Adipocyte (in vitro differentiated cells): ENCODE data around the gene CLCN7.

Experiments used
- DNase-seq: peaks from one replicate; pipeline ENCODE4 v3.0.0-alpha.2; 2015; ENCODE audit warnings: low read depth
- H3K27me3 ChIP-seq: replicated peaks from 2 replicates; pipeline ENCODE4 v1.7.0; 2013; ENCODE audit warnings: mild to moderate bottlenecking, low read length, moderate library complexity; ENCODE audit not compliant: control insufficient read depth, insufficient read depth
- H3K36me3 ChIP-seq: 2 replicates; pipeline ENCODE4 v1.7.0; 2013; ENCODE audit warnings: low read length, mild to moderate bottlenecking, moderate library complexity; ENCODE audit not compliant: control insufficient read depth, insufficient read depth, severe bottlenecking
- H3K4me1 ChIP-seq: 2 replicates; pipeline ENCODE4 v1.7.0; 2013; ENCODE audit warnings: mild to moderate bottlenecking, low read length, moderate library complexity; ENCODE audit not compliant: control insufficient read depth, insufficient read depth
- H3K4me3 ChIP-seq: 2 replicates; pipeline ENCODE4 v1.7.0; 2013; ENCODE audit warnings: mild to moderate bottlenecking, low read length, moderate library complexity
- H3K9ac ChIP-seq: 2 replicates; pipeline ENCODE4 v1.7.0; 2013; ENCODE audit warnings: mild to moderate bottlenecking, low read length, moderate library complexity
- H3K9me3 ChIP-seq: 2 replicates; pipeline ENCODE4 v1.7.0; 2013; ENCODE audit warnings: mild to moderate bottlenecking, low read length, moderate library complexity; ENCODE audit not compliant: control insufficient read depth

CLCN7 gene

GRCh38 chr16:1468426-1468810 lies 6.4 kb downstream of the CLCN7 start:
- Histone ChIP-seq H3K4me1 (peaks cover 27% of the 10 kb centered on the region), H3K4me3 (peak overlapping the region; percentile 27), H3K9me3 (no peaks in the 10 kb centered on the region), H3K27me3 (no peaks in the 10 kb centered on the region), H3K36me3 (peaks cover 8% of the 10 kb centered on the region), H3K9ac (no peak overlapping the region)
- no peak for DNase-seq

GRCh38 chr16:1466968-1467521 lies 7.8 kb downstream of the CLCN7 start:
- Histone ChIP-seq H3K4me1 (peaks cover 23% of the 10 kb centered on the region), H3K27me3 (no peaks in the 10 kb centered on the region), H3K4me3 (no peak overlapping the region), H3K9me3 (no peaks in the 10 kb centered on the region), H3K9ac (no peak overlapping the region), H3K36me3 (peaks cover 17% of the 10 kb centered on the region)
- DNase-seq = no peak

- Histone ChIP-seq H3K27me3 (no peaks in the 10 kb centered on the region), H3K9ac (no peak overlapping the region), H3K4me1 (peaks cover 17% of the 10 kb centered on the region), H3K4me3 (no peak overlapping the region), H3K36me3 (peaks cover 23% of the 10 kb centered on the region), H3K9me3 (no peaks in the 10 kb centered on the region)
- no peak for DNase-seq
Measured at GRCh38 chr16:1466054-1466453, 8.8 kb downstream of the CLCN7 start.

GRCh38 chr16:1465567-1465915 lies 9.3 kb downstream of the CLCN7 start:
- no peaks in the 10 kb centered on the region for H3K9me3 ChIP-seq

GRCh38 chr16:1464894-1465566 lies 9.8 kb downstream of the CLCN7 start:
- Histone ChIP-seq H3K4me3 (no peak overlapping the region), H3K9ac (no peak overlapping the region), H3K27me3 (no peaks in the 10 kb centered on the region), H3K4me1 (peaks cover 7% of the 10 kb centered on the region), H3K9me3 (no peaks in the 10 kb centered on the region), H3K36me3 (peaks cover 33% of the 10 kb centered on the region)
- no peak for DNase-seq

More at GRCh38 chr16:1465567-1465915, 9.3 kb downstream of the CLCN7 start:
- no peak for DNase-seq
- Histone ChIP-seq H3K27me3 (no peaks in the 10 kb centered on the region), H3K4me1 (peaks cover 12% of the 10 kb centered on the region), H3K9ac (no peak overlapping the region), H3K4me3 (no peak overlapping the region), H3K36me3 (peaks cover 28% of the 10 kb centered on the region)

- H3K9me3 ChIP-seq = no peaks in the 10 kb centered on the region
- H3K36me3 ChIP-seq = peaks cover 34% of the 10 kb centered on the region
- peaks cover 3% of the 10 kb centered on the region for H3K4me1 ChIP-seq
- no peaks in the 10 kb centered on the region for H3K27me3 ChIP-seq
- H3K4me3 ChIP-seq = no peak overlapping the region
- no peak overlapping the region for H3K9ac ChIP-seq
- DNase-seq = no peak
Measured at GRCh38 chr16:1464196-1464893, 10.5 kb downstream of the CLCN7 start.

- H3K4me3 ChIP-seq = no peak overlapping the region
- H3K9ac ChIP-seq = no peak overlapping the region
- H3K4me1 ChIP-seq = no peaks in the 10 kb centered on the region
- H3K9me3 ChIP-seq = no peaks in the 10 kb centered on the region
- DNase-seq = no peak
- no peaks in the 10 kb centered on the region for H3K27me3 ChIP-seq
- peaks cover 50% of the 10 kb centered on the region for H3K36me3 ChIP-seq
Measured at GRCh38 chr16:1461146-1461545, 13.7 kb downstream of the CLCN7 start.

GRCh38 chr16:1460602-1461138 lies 14.2 kb downstream of the CLCN7 start:
- Histone ChIP-seq H3K9me3 (no peaks in the 10 kb centered on the region), H3K4me3 (no peak overlapping the region), H3K27me3 (no peaks in the 10 kb centered on the region), H3K36me3 (peaks cover 55% of the 10 kb centered on the region), H3K4me1 (no peaks in the 10 kb centered on the region), H3K9ac (no peak overlapping the region)
- no peak for DNase-seq

- no peak overlapping the region for H3K4me3 ChIP-seq
- H3K9ac ChIP-seq = no peak overlapping the region
- H3K4me1 ChIP-seq = no peaks in the 10 kb centered on the region
- no peaks in the 10 kb centered on the region for H3K9me3 ChIP-seq
- H3K27me3 ChIP-seq = no peaks in the 10 kb centered on the region
- no peak for DNase-seq
- peaks cover 61% of the 10 kb centered on the region for H3K36me3 ChIP-seq
Measured at GRCh38 chr16:1459967-1460366, 14.9 kb downstream of the CLCN7 start.

- Histone ChIP-seq H3K9me3 (no peaks in the 10 kb centered on the region), H3K4me3 (no peak overlapping the region), H3K4me1 (no peaks in the 10 kb centered on the region), H3K36me3 (peaks cover 67% of the 10 kb centered on the region), H3K9ac (no peak overlapping the region), H3K27me3 (no peaks in the 10 kb centered on the region)
- no peak for DNase-seq
Measured at GRCh38 chr16:1458977-1459341, 15.9 kb downstream of the CLCN7 start.

- peaks cover 68% of the 10 kb centered on the region for H3K36me3 ChIP-seq
Measured at GRCh38 chr16:1458336-1458976, 16.4 kb downstream of the CLCN7 start.

More at GRCh38 chr16:1458336-1458976, 16.4 kb downstream of the CLCN7 start:
- Histone ChIP-seq H3K4me1 (no peaks in the 10 kb centered on the region), H3K27me3 (no peaks in the 10 kb centered on the region), H3K9me3 (no peaks in the 10 kb centered on the region), H3K9ac (no peak overlapping the region), H3K4me3 (no peak overlapping the region)
- no peak for DNase-seq
